Measurements from ENCODE around the gene JMJD6.

JMJD6 gene

GRCh38 chr17:76726231-76726775 lies at the start of gene JMJD6:
Gene JMJD6 (minus strand): TSS chr17:76726606. CDS start chr17:76726475, 131 bp downstream.
- in situ Hi-C loops (cut with HindIII; ENCODE audit: low pct_ligation_motif_present, low sequenced_read_pairs): no loop called here
- DNase-seq: peak; percentile 93
- TF ChIP-seq, protein P1, sequence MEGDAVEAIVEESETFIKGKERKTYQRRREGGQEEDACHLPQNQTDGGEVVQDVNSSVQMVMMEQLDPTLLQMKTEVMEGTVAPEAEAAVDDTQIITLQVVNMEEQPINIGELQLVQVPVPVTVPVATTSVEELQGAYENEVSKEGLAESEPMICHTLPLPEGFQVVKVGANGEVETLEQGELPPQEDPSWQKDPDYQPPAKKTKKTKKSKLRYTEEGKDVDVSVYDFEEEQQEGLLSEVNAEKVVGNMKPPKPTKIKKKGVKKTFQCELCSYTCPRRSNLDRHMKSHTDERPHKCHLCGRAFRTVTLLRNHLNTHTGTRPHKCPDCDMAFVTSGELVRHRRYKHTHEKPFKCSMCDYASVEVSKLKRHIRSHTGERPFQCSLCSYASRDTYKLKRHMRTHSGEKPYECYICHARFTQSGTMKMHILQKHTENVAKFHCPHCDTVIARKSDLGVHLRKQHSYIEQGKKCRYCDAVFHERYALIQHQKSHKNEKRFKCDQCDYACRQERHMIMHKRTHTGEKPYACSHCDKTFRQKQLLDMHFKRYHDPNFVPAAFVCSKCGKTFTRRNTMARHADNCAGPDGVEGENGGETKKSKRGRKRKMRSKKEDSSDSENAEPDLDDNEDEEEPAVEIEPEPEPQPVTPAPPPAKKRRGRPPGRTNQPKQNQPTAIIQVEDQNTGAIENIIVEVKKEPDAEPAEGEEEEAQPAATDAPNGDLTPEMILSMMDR (IDR thresholded peaks at IDR 0.05; ENCODE audit: low read depth, low read length, missing control alignments): no peak
- H3K27me3 ChIP-seq (replicated peaks): no peaks in the 10 kb centered on the region
- peak within 1 kb of the TSS; percentile 94 for H3K27ac ChIP-seq
- H3K4me3 ChIP-seq (ENCODE audit: low read depth, low read length): peak within 1 kb of the TSS; percentile 86
- H3K36me3 ChIP-seq (replicated peaks): peaks cover 38% of the 10 kb centered on the region

DNA sequence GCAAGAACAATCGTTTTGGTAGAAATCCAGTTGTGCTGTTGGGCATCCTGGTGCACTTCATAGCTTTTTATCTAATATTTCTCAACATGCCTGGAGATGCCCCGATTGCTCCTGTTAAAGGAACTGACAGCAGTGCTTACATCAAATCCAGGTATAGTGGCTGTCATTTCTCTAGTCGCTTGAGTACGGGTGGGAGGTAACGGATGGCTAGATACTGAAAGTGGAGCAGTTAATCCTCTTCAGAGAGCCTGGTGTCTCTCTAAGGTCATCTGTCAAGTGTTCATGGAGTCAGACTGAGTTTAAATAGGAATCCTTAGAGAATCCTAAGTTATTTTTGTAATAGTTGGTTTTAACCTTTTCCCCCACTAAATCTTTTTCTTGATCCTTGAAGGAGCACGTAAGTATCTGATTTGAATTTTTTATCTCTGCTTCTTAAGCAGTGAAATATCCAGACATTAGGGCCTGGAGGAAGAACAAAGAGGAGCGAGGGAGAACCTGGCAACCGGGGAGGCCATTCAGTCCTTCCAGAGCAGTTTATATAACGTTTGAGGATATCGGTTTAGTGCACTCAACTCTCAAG lies 48.7 kb upstream of the JMJD6 start:
- TF ChIP-seq, protein P1 (IDR thresholded peaks at IDR 0.05; ENCODE audit: low read depth, low read length, missing control alignments): no peak
- peaks cover 9% of the 10 kb centered on the region for H3K36me3 ChIP-seq (replicated peaks)
- no peak overlapping the region for H3K4me3 ChIP-seq (ENCODE audit: low read depth, low read length)
- H3K27ac ChIP-seq: no peak overlapping the region
- no peaks in the 10 kb centered on the region for H3K27me3 ChIP-seq (replicated peaks)
- no peak for DNase-seq
- in situ Hi-C loops (cut with HindIII; ENCODE audit: low pct_ligation_motif_present, low sequenced_read_pairs): no loop called here

DNA sequence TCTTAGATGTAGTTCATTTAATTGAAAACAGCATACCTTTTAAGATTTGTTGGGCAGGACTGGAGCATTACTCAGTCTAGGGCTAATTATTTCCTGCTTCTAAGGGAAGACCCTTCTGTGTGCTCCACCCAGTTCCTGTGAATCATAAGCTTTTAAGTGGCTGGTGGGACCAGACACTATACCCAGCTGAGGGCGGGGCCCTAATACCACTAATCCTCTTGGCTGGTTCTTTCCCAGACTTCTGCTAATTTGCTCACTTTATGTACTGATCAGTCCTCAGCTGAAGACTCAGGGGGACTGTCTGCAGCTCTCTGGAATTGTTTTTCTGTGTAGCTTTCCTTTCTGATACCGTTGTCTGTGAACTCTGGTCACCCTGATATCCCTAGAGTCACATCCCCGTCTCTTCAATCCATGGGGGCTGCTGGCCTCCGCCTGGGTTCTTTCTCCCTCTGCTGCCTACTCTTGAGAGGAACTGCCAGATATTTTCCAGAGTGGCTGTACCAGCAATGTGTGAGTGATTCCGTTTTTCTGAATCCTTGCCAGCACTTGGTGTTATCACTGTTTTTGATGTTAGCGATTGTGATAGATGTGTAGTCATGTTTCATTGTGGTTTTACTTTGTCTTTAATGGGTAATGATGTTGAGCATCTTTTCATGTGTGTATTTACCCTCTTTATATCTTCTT lies 46.6 kb upstream of the JMJD6 start:
- H3K27ac ChIP-seq: peak overlapping the region; percentile 65
- H3K36me3 ChIP-seq (replicated peaks): peaks cover 9% of the 10 kb centered on the region
- TF ChIP-seq, protein P1 (IDR thresholded peaks at IDR 0.05; ENCODE audit: low read depth, low read length, missing control alignments): no peak
- no peak overlapping the region for H3K4me3 ChIP-seq (ENCODE audit: low read depth, low read length)
- in situ Hi-C loops (cut with HindIII; ENCODE audit: low pct_ligation_motif_present, low sequenced_read_pairs): no loop called here
- DNase-seq: peak; percentile 55
- no peaks in the 10 kb centered on the region for H3K27me3 ChIP-seq (replicated peaks)

DNA sequence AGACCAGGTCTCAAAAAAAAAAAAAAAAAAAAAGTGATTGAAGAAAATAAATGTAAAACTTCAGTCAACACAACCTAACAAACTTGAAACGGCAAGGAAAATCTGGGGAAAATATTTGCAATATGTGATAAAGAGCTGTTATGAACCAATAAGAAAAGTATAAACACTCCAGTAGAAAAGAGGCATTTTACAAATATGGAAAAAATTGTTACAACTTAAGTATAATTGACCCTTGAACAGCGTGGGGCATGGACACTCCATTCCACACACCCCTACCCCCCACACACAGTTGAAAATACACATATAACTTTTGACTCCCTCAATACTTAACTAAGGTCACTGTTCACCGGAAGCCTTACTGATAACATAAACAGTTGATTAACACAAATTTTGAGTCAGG lies 32.2 kb upstream of the JMJD6 start:
- TF ChIP-seq, protein P1 (IDR thresholded peaks at IDR 0.05; ENCODE audit: low read depth, low read length, missing control alignments): no peak
- in situ Hi-C loops (cut with HindIII; ENCODE audit: low pct_ligation_motif_present, low sequenced_read_pairs): no loop called here

DNA sequence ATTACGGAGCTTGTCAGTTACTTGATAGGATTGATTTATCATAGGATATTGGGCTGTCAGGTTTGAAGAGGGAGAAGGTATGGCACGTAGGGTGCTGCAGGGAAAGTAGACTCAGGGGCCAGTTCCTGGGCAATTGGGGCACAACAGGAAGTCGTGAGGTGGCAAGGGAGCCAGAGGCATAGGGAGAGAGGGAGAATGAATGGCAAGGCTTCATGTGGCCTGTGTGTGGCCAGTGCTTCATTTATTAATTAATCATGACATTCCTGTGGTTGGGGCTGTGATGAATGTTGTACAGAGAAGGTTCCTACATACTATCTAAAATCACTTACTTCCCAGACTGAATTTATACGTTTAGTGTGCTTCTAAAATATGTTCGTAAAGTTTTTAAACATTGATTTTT lies 30.9 kb upstream of the JMJD6 start:
- no peak overlapping the region for H3K27ac ChIP-seq
- TF ChIP-seq, protein P1 (IDR thresholded peaks at IDR 0.05; ENCODE audit: low read depth, low read length, missing control alignments): no peak
- in situ Hi-C loops (cut with HindIII; ENCODE audit: low pct_ligation_motif_present, low sequenced_read_pairs): no loop called here
- H3K27me3 ChIP-seq (replicated peaks): no peaks in the 10 kb centered on the region
- peaks cover 3% of the 10 kb centered on the region for H3K36me3 ChIP-seq (replicated peaks)
- DNase-seq: no peak
- H3K4me3 ChIP-seq (ENCODE audit: low read depth, low read length): no peak overlapping the region

More for the DNA sequence above, 32.2 kb upstream of the JMJD6 start:
- Histone ChIP-seq H3K27ac (no peak overlapping the region), H3K4me3 (ENCODE audit: low read depth, low read length) (no peak overlapping the region), H3K36me3 (replicated peaks) (peaks cover 3% of the 10 kb centered on the region), H3K27me3 (replicated peaks) (no peaks in the 10 kb centered on the region)
- DNase-seq: no peak
